RWPE2 (cell line): Measurements from ENCODE around the gene INHBE.

Source experiments
- ATAC-seq: fragments of 200-7000 bp; cut with Tn5 transposase; 3 replicates; pipeline ENCODE4 v1.9.1; 2021; ENCODE audit warnings: low read depth
- DNase-seq: peaks from one replicate; pipeline ENCODE4 v3.0.0-alpha.2; 2020; ENCODE audit warnings: low spot score
- H3K27ac ChIP-seq: fragments of 450-650 bp; 2 replicates; pipeline ENCODE4 v1.5.1; 2017; ENCODE audit warnings: mild to moderate bottlenecking; ENCODE audit not compliant: poor library complexity, severe bottlenecking
- H3K27me3 ChIP-seq: fragments of 250-450 bp; sonication (Bioruptor Pico); 2 replicates; pipeline ENCODE4 v1.5.1; 2021; ENCODE audit warnings: mild to moderate bottlenecking, moderate library complexity; ENCODE audit not compliant: insufficient read depth, poor library complexity, severe bottlenecking
- H3K36me3 ChIP-seq: fragments of 250-450 bp; sonication (Bioruptor Pico); 2 replicates; pipeline ENCODE4 v1.5.1; 2020; ENCODE audit warnings: low read depth, mild to moderate bottlenecking, moderate library complexity
- H3K4me1 ChIP-seq: fragments of 250-450 bp; sonication (Bioruptor Pico); 2 replicates; pipeline ENCODE4 v1.5.1; 2021; ENCODE audit warnings: mild to moderate bottlenecking, moderate library complexity; ENCODE audit not compliant: insufficient read depth, poor library complexity, severe bottlenecking
- H3K4me3 ChIP-seq: fragments of 250-450 bp; sonication (Bioruptor Pico); 2 replicates; pipeline ENCODE4 v1.5.1; 2021; ENCODE audit warnings: mild to moderate bottlenecking, moderate library complexity; ENCODE audit not compliant: severe bottlenecking
- H3K9me3 ChIP-seq: fragments of 250-450 bp; sonication (Bioruptor Pico); 2 replicates; pipeline ENCODE4 v1.5.1; 2021; ENCODE audit warnings: mild to moderate bottlenecking, moderate library complexity; ENCODE audit not compliant: severe bottlenecking
- TF ChIP-seq, protein P1 (sequence below): fragments of 450-650 bp; IDR thresholded peaks from one replicate; pipeline ENCODE4 v1.5.1; 2017; ENCODE audit warnings: mild to moderate bottlenecking, moderate library complexity; ENCODE audit not compliant: poor library complexity, severe bottlenecking

The INHBE gene

DNA sequence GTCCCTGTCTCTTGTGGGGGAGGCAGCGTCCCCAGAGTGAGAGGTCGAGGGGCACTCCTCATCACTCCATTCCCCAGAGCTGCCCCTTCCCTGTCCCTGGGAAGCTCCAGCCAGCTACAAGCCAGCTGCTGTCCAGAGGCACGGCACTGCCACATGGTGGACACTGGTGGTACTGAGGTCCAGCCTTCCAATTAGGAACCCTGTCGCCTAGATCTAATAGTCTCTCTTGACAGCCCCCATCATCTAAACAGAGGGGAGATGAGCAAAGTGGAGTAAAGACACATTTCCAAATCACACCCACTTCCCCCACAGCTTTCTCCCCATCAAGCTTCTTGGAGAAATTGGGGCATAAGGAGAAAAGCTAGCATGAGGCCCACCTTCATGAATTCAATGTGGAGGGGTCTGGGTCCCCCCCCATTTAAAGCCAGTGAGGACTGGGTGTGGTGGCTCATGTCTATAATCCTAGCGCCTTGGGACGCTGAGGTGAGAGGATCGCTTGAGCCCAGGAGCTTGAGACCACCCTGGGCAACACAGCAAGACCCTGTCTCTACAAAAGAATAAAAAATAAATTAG lies 2.1 kb upstream of the INHBE start:
- no peak overlapping the region for H3K4me3 ChIP-seq
- peak; percentile 70 for ATAC-seq
- TF ChIP-seq, protein P1, sequence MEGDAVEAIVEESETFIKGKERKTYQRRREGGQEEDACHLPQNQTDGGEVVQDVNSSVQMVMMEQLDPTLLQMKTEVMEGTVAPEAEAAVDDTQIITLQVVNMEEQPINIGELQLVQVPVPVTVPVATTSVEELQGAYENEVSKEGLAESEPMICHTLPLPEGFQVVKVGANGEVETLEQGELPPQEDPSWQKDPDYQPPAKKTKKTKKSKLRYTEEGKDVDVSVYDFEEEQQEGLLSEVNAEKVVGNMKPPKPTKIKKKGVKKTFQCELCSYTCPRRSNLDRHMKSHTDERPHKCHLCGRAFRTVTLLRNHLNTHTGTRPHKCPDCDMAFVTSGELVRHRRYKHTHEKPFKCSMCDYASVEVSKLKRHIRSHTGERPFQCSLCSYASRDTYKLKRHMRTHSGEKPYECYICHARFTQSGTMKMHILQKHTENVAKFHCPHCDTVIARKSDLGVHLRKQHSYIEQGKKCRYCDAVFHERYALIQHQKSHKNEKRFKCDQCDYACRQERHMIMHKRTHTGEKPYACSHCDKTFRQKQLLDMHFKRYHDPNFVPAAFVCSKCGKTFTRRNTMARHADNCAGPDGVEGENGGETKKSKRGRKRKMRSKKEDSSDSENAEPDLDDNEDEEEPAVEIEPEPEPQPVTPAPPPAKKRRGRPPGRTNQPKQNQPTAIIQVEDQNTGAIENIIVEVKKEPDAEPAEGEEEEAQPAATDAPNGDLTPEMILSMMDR: peak; percentile 91
- H3K36me3 ChIP-seq: no peaks in the 10 kb centered on the region
- H3K9me3 ChIP-seq: no peaks in the 10 kb centered on the region
- H3K27ac ChIP-seq: no peak overlapping the region
- H3K4me1 ChIP-seq: peaks cover 20% of the 10 kb centered on the region
- H3K27me3 ChIP-seq: no peaks in the 10 kb centered on the region
- no peak for DNase-seq

DNA sequence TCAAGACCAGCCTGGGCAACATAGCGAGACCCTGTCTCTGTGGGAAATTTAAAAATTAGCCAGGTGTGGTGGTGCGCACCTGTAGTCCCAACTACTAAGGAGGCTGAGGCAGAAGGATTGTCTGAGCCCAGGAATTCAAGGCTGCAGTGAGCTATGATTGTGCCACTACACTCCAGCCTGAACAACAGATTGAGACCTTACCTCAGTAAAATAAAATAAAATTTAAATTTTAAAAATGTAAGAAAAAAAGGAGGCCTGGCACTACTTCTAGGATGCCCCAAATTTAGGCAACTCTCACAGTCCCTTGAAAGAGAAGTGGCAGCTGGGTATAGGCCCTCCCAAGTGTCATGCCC lies 918 bp upstream of the INHBE start:
- no peak overlapping the region for H3K27ac ChIP-seq
- no peak for DNase-seq
- ATAC-seq: no peak
- no peaks in the 10 kb centered on the region for H3K27me3 ChIP-seq
- TF ChIP-seq, protein P1: no peak
- peaks cover 29% of the 10 kb centered on the region for H3K4me1 ChIP-seq
- H3K4me3 ChIP-seq: no peak overlapping the region
- H3K36me3 ChIP-seq: no peaks in the 10 kb centered on the region
- no peaks in the 10 kb centered on the region for H3K9me3 ChIP-seq

DNA sequence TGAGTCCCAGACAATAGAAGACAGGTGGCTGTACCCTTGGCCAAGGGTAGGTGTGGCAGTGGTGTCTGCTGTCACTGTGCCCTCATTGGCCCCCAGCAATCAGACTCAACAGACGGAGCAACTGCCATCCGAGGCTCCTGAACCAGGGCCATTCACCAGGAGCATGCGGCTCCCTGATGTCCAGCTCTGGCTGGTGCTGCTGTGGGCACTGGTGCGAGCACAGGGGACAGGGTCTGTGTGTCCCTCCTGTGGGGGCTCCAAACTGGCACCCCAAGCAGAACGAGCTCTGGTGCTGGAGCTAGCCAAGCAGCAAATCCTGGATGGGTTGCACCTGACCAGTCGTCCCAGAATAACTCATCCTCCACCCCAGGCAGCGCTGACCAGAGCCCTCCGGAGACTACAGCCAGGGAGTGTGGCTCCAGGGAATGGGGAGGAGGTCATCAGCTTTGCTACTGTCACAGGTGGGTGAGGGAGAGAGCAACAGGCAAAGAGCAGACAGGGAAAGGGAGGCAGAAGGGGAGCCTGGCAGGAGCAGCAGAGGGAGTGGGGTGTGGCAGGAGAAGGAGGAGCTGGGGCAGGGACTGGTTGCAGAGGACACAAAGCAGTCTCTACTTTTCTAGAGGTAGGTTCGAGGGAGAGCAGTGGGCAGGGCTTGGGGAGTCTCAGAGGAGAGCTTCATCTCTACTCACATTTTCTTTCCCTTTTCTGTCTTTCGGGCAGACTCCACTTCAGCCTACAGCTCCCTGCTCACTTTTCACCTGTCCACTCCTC lies 452 bp downstream of the INHBE start:
- TF ChIP-seq, protein P1: no peak
- H3K36me3 ChIP-seq: no peaks in the 10 kb centered on the region
- no peak for DNase-seq
- H3K4me3 ChIP-seq: no peak overlapping the region
- no peaks in the 10 kb centered on the region for H3K27me3 ChIP-seq
- no peaks in the 10 kb centered on the region for H3K9me3 ChIP-seq
- H3K4me1 ChIP-seq: peaks cover 29% of the 10 kb centered on the region
- H3K27ac ChIP-seq: no peak overlapping the region
- no peak for ATAC-seq

DNA sequence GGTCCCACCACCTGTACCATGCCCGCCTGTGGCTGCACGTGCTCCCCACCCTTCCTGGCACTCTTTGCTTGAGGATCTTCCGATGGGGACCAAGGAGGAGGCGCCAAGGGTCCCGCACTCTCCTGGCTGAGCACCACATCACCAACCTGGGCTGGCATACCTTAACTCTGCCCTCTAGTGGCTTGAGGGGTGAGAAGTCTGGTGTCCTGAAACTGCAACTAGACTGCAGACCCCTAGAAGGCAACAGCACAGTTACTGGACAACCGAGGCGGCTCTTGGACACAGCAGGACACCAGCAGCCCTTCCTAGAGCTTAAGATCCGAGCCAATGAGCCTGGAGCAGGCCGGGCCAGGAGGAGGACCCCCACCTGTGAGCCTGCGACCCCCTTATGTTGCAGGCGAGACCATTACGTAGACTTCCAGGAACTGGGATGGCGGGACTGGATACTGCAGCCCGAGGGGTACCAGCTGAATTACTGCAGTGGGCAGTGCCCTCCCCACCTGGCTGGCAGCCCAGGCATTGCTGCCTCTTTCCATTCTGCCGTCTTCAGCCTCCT lies 1.1 kb downstream of the INHBE start:
- Histone ChIP-seq H3K9me3 (no peaks in the 10 kb centered on the region), H3K4me1 (peaks cover 29% of the 10 kb centered on the region), H3K4me3 (no peak overlapping the region), H3K36me3 (no peaks in the 10 kb centered on the region), H3K27me3 (no peaks in the 10 kb centered on the region), H3K27ac (no peak overlapping the region)
- ATAC-seq (no peak), DNase-seq (no peak)
- TF ChIP-seq, protein P1: peak; percentile 56
